Psoas muscle (tissue), 8 donors: ENCODE data around the gene PHC2. TPM values are rescaled to one million over a fixed set of nuclear protein-coding genes. Genes with fewer than 3 reads are reported as not detected.
A peak's percentile ranks its signal among the peaks of the same experiment; 100 is the strongest.

Experiments used
- ATAC-seq, 4 donors: fragments of 200-7000 bp; cut with Tn5 transposase; one replicate each; pipeline ENCODE4 v1.9.1; 2020; ENCODE audit warnings: moderate library complexity in 3 of 4, mild to moderate bottlenecking in 2 of 4
- DNase-seq, 2 donors: peaks; one replicate each; pipeline ENCODE4 v3.0.0-alpha.2; 2020
- H3K27ac ChIP-seq: fragments of 200-600 bp; one replicate; pipeline ENCODE4 v1.8.0; 2022
- H3K27me3 ChIP-seq, 3 donors: fragments of 200-600 bp in 1 of 3; one replicate each; pipeline versions ENCODE4 v1.6.1 to v1.8.0; 2013 to 2022; ENCODE audit warnings: low read length in 2 of 3, mild to moderate bottlenecking in 2 of 3, moderate library complexity in 1 of 3; ENCODE audit not compliant: insufficient read depth in 3 of 3
- H3K36me3 ChIP-seq, 2 donors: fragments of 200-600 bp in 1 of 2; one replicate each; pipeline versions ENCODE4 v1.6.1 to v1.8.0; 2013 to 2022; ENCODE audit warnings: low read depth in 1 of 2, mild to moderate bottlenecking in 1 of 2, moderate library complexity in 1 of 2; ENCODE audit not compliant: insufficient read depth in 1 of 2
- H3K4me1 ChIP-seq: fragments of 200-600 bp; one replicate; pipeline ENCODE4 v1.8.0; 2022
- H3K4me3 ChIP-seq: fragments of 200-600 bp; one replicate; pipeline ENCODE4 v1.8.0; 2022; ENCODE audit warnings: mild to moderate bottlenecking
- H3K9me3 ChIP-seq: fragments of 200-600 bp; one replicate; pipeline ENCODE4 v1.8.0; 2022
- CTCF ChIP-seq: fragments of 200-600 bp; IDR thresholded peaks from one replicate; pipeline ENCODE4 v1.8.0; 2022; ENCODE audit warnings: antibody characterized with exemption
- WGBS, 3 donors: extraction: QIAGEN DNeasy Blood & Tissue Kit; methylation state at CpG; one replicate each; pipeline versions ENCODE4 v1.1.6 to v1.1.7; 2013; 5-methylcytosine and 5-hydroxymethylcytosine counted together
- intact Hi-C, 2 donors: fragments of 100-400 bp; cut with DNase I; formaldehyde crosslinking; loops; one replicate each; pipeline versions ENCODE4 v1.11.0 to v1.14.2; 2022
- polyA plus RNA-seq, 3 donors: library from polyadenylated mRNA; stranded (reverse); fragments of 200-250 nt; gene quantifications; one replicate each; pipeline ENCODE4 v1.2.3, GENCODE V29; 2013
- total RNA-seq, 4 donors: library from RNA; stranded (reverse); fragmentation: NEBNext Ultra II Directional in 2 of 4; extraction: Animal tissue kit (Norgen Biotek cat#: 25700) in 2 of 4; gene quantifications; one replicate each; pipeline versions ENCODE4 v1.2.1 to v1.2.4, GENCODE V29; 2021 to 2023
- donor health status: healthy with polysubstance abuse.
- donor health status: DM: no; HTN: no; CAD: no; lungs with moderate emphysema.
- donor health status: Bipolar disorder and iron deficiency.
- donor health status: healthy.
- donor health status: DM: yes; HTN: yes; CAD: no.
- donor health status: DM: no; HTN: no; CAD: no.
- donor health status: DM: no; HTN: no; CAD: no.
- donor health status: DM: yes; HTN: yes; CAD: no.

The PHC2 gene
- total and polyA plus RNA-seq, 7 donors, result 74.1 to 427 (median 338) TPM

DNA sequence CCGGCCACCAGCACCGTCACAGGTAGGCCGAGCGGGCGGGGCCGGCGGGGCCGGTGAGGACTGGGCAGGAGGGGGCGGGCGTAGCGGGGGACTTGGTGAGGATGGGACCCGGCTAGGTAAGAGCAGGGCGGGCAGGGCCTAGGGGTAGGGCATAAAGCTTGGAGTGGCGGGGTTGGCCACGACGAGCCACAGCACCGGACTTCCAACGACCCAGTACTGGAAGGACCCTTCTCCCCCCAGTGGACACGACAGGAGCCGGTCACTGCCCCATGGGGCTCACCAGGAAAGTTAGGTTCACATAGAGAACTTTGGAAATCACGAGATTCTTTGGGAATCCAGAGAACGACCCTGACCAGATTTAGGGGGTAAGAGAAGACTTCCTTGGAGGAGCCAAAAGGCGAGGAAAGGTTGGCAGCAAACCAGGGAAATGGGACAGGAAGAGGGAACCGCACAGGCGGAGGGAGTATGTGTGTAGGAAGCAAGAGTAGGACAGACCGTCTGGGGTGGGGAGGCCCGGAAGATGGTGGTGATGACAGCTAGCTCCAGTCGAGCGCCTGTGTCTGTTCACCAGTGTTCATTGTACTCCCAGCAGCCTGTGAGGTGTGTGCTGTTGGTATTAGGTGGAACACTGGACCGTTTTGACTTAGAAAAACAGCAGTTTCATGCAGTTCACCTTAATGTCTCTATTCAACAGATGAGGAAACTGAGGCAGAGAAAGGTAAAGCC is 154.2 kb downstream of the PHC2 start:
- ATAC-seq (no peak), DNase-seq (peak in 1 of 2 donors; percentile 40)
- Histone ChIP-seq H3K9me3 (no peaks in the 10 kb centered on the region), H3K4me1 (no peaks in the 10 kb centered on the region), H3K27me3 (no peaks in the 10 kb centered on the region), H3K36me3 (peaks cover 3 to 51% of the 10 kb centered on the region in 2 donors), H3K4me3 (no peak overlapping the region), H3K27ac (no peak overlapping the region)
- 84 to 89% (median 85%) methylated on average over 29 to 30 of the region's 30 CpGs for WGBS, 3 donors
- TF ChIP-seq CTCF, result no peak
- intact Hi-C loops, result no loop called here

GRCh38 chr1:33275706-33276572 is 155.0 kb downstream of the PHC2 start:
- peak in 1 of 2 donors; percentile 42 for DNase-seq
- Histone ChIP-seq H3K4me3 (no peak overlapping the region), H3K4me1 (no peaks in the 10 kb centered on the region), H3K27ac (no peak overlapping the region), H3K36me3 (peaks cover 0 to 44% of the 10 kb centered on the region in 2 donors), H3K9me3 (no peaks in the 10 kb centered on the region), H3K27me3 (no peaks in the 10 kb centered on the region)
- 95 to 96% (median 96%) methylated on average over 42 to 45 of the region's 45 CpGs for WGBS, 3 donors
- intact Hi-C loops, result no loop called here
- no peak for TF ChIP-seq CTCF
- ATAC-seq, result no peak

DNA sequence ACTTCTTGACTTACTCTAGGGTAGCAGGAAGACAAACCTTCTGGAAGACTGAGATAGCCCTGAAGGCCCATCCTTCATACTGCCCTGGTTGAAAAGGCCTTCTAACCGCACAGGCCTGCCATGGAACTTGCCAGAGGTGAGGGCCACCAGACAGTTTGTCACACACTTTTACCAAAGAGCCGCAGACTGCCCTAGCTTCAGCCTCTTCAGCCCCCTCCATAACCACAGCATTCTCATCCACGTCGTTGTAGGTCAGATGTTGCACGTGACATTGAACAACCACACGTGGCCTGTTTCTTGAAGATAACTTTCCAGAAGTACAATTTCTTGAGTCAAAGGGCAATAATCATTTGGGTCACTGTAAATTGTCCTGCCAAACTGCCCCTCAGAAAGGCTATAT is 155.7 kb downstream of the PHC2 start:
- H3K36me3 ChIP-seq, result peaks cover 0 to 45% of the 10 kb centered on the region in 2 donors
- H3K4me3 ChIP-seq, result no peak overlapping the region
- ATAC-seq, result no peak
- no peak overlapping the region for H3K27ac ChIP-seq
- no peak for TF ChIP-seq CTCF
- H3K27me3 ChIP-seq, result no peaks in the 10 kb centered on the region
- no peaks in the 10 kb centered on the region for H3K9me3 ChIP-seq
- WGBS, 3 donors, result 84 to 86% (median 84%) methylated on average over 6 of the region's 6 CpGs
- intact Hi-C loops, result no loop called here
- no peaks in the 10 kb centered on the region for H3K4me1 ChIP-seq
- DNase-seq, result no peak

- intact Hi-C loops, result no loop called here
- Histone ChIP-seq H3K4me1 (no peaks in the 10 kb centered on the region), H3K27me3 (no peaks in the 10 kb centered on the region), H3K4me3 (no peak overlapping the region), H3K9me3 (no peaks in the 10 kb centered on the region), H3K27ac (no peak overlapping the region), H3K36me3 (peaks cover 0 to 43% of the 10 kb centered on the region in 2 donors)
- ATAC-seq, result no peak
- no peak for TF ChIP-seq CTCF
- 94 to 96% (median 94%) methylated on average over 1 of the region's 1 CpG for WGBS, 3 donors
- no peak for DNase-seq
These were observed 156.4 kb downstream of the PHC2 start for GRCh38 chr1:33274446-33274845.
